ENCODE results near the gene PCDHGB5. TPM values are rescaled to one million over a fixed set of nuclear protein-coding genes. Genes with fewer than 3 reads are reported as not detected.
"Not testable (repeated sequence)": the region's sequence is repeated elsewhere in the genome, so short reads cannot be mapped to it uniquely, and the experiment has no call there.

The PCDHGB5 gene
- total and polyA plus RNA-seq, 5 donors from 2014 or later = 0.17 to 0.27 TPM; not detected in 3

- H3K9me3 ChIP-seq (ENCODE audit: control insufficient read depth in 2 of 2, low read length in 2 of 2) = peaks cover 6 to 21% of the 10 kb centered on the region in 2 experiments
- ATAC-seq (ENCODE audit: low read depth in 2 of 2) = peak in 1 of 2 donors; percentile 37
- H3K27ac Mint-ChIP-seq = peak within 1 kb of the TSS in 1 of 3 donors; percentile 43
Observed at GRCh38 chr5:141430332-141431113, 32.8 kb downstream of the PCDHGB5 start, which contains the start of gene PCDHGA12. Gene PCDHGA12, plus strand, starts transcription at chr5:141430507. Its CDS starts 253 bp downstream, at chr5:141430760.

DNA sequence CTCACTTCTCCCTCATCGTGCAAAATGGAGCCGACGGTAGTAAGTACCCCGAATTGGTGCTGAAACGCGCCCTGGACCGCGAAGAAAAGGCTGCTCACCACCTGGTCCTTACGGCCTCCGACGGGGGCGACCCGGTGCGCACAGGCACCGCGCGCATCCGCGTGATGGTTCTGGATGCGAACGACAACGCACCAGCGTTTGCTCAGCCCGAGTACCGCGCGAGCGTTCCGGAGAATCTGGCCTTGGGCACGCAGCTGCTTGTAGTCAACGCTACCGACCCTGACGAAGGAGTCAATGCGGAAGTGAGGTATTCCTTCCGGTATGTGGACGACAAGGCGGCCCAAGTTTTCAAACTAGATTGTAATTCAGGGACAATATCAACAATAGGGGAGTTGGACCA, 33.5 kb downstream of the PCDHGB5 start:
- peaks cover 0 to 45% (median 8%) of the 10 kb centered on the region in 7 donors for H3K9me3 Mint-ChIP-seq
- no peak for DNase-seq

More at GRCh38 chr5:141430332-141431113, 32.8 kb downstream of the PCDHGB5 start, which contains the start of gene PCDHGA12:
- peaks cover 10% of the 10 kb centered on the region for H3K36me3 Mint-ChIP-seq
- no peaks in the 10 kb centered on the region for H3K4me1 ChIP-seq (ENCODE audit: control insufficient read depth, insufficient read depth, low read length, poor library complexity, severe bottlenecking)
- H3K4me1 Mint-ChIP-seq = peaks cover 3 to 19% (median 4%) of the 10 kb centered on the region in 4 donors
- H3K4me3 ChIP-seq (ENCODE audit: low read depth, low read length) = no peak within 1 kb of the TSS
- H3K27ac ChIP-seq (ENCODE audit: insufficient read depth, low read length, poor library complexity, severe bottlenecking) = no peak within 1 kb of the TSS
- DNase-seq = peak in 1 of 3 donors; percentile 46
- H3K36me3 ChIP-seq (ENCODE audit: control insufficient read depth, insufficient read depth, low read length) = no peaks in the 10 kb centered on the region
- peaks cover 41% of the 10 kb centered on the region for H3K27me3 Mint-ChIP-seq
- H3K27me3 ChIP-seq (ENCODE audit: control insufficient read depth, insufficient read depth, low read length) = peaks cover 20% of the 10 kb centered on the region
- peaks cover 0 to 45% (median 8%) of the 10 kb centered on the region in 7 donors for H3K9me3 Mint-ChIP-seq
- peak within 1 kb of the TSS; percentile 35 to 77 (median 66) for H3K4me3 Mint-ChIP-seq

GRCh38 chr5:141432308-141432707, 34.6 kb downstream of the PCDHGB5 start:
- peaks cover 6 to 21% of the 10 kb centered on the region in 2 experiments for H3K9me3 ChIP-seq (ENCODE audit: control insufficient read depth in 2 of 2, low read length in 2 of 2)
- not testable (repeated sequence) for H3K4me3 Mint-ChIP-seq

More for the DNA sequence above, 33.5 kb downstream of the PCDHGB5 start:
- Mint-ChIP-seq H3K4me3 (peak overlapping the region in 3 of 4 donors; percentile 35 to 72 (median 60)), H3K27me3 (peaks cover 37% of the 10 kb centered on the region), H3K36me3 (peaks cover 10% of the 10 kb centered on the region), H3K27ac (peak overlapping the region in 1 of 3 donors; percentile 43), H3K4me1 (peaks cover 3 to 19% (median 4%) of the 10 kb centered on the region in 4 donors)
- Histone ChIP-seq H3K36me3 (ENCODE audit: control insufficient read depth, insufficient read depth, low read length) (no peaks in the 10 kb centered on the region), H3K4me1 (ENCODE audit: control insufficient read depth, insufficient read depth, low read length, poor library complexity, severe bottlenecking) (no peaks in the 10 kb centered on the region), H3K9me3 (ENCODE audit: control insufficient read depth in 2 of 2, low read length in 2 of 2) (peaks cover 6 to 21% of the 10 kb centered on the region in 2 experiments), H3K4me3 (ENCODE audit: low read depth, low read length) (no peak overlapping the region), H3K27me3 (ENCODE audit: control insufficient read depth, insufficient read depth, low read length) (peaks cover 16% of the 10 kb centered on the region), H3K27ac (ENCODE audit: insufficient read depth, low read length, poor library complexity, severe bottlenecking) (no peak overlapping the region)
- ATAC-seq (ENCODE audit: low read depth in 2 of 2) = no peak

GRCh38 chr5:141432726-141433125, 35.0 kb downstream of the PCDHGB5 start:
- H3K36me3 Mint-ChIP-seq; ATAC-seq (ENCODE audit: low read depth in 2 of 2); H3K27ac ChIP-seq (ENCODE audit: insufficient read depth, low read length, poor library complexity, severe bottlenecking); H3K4me3 Mint-ChIP-seq; H3K36me3 ChIP-seq (ENCODE audit: control insufficient read depth, insufficient read depth, low read length); H3K27ac Mint-ChIP-seq; H3K4me3 ChIP-seq (ENCODE audit: low read depth, low read length); DNase-seq; H3K4me1 ChIP-seq (ENCODE audit: control insufficient read depth, insufficient read depth, low read length, poor library complexity, severe bottlenecking): not testable (repeated sequence)
- H3K9me3 ChIP-seq (ENCODE audit: control insufficient read depth in 2 of 2, low read length in 2 of 2) = peaks cover 6 to 21% of the 10 kb centered on the region in 2 experiments
- H3K27me3 ChIP-seq (ENCODE audit: control insufficient read depth, insufficient read depth, low read length) = peaks cover 17% of the 10 kb centered on the region
- peaks cover 0 to 40% (median 8%) of the 10 kb centered on the region in 7 donors for H3K9me3 Mint-ChIP-seq
- H3K4me1 Mint-ChIP-seq = peaks cover 3 to 19% (median 4%) of the 10 kb centered on the region in 4 donors
- peaks cover 37% of the 10 kb centered on the region for H3K27me3 Mint-ChIP-seq

More at GRCh38 chr5:141432308-141432707, 34.6 kb downstream of the PCDHGB5 start:
- H3K4me1 Mint-ChIP-seq = peaks cover 3 to 19% (median 4%) of the 10 kb centered on the region in 4 donors
- peaks cover 0 to 40% (median 8%) of the 10 kb centered on the region in 7 donors for H3K9me3 Mint-ChIP-seq
- not testable (repeated sequence) for ATAC-seq (ENCODE audit: low read depth in 2 of 2); H3K4me3 ChIP-seq (ENCODE audit: low read depth, low read length); H3K27ac Mint-ChIP-seq; H3K36me3 ChIP-seq (ENCODE audit: control insufficient read depth, insufficient read depth, low read length); H3K36me3 Mint-ChIP-seq; H3K4me1 ChIP-seq (ENCODE audit: control insufficient read depth, insufficient read depth, low read length, poor library complexity, severe bottlenecking); H3K27ac ChIP-seq (ENCODE audit: insufficient read depth, low read length, poor library complexity, severe bottlenecking); DNase-seq
- peaks cover 37% of the 10 kb centered on the region for H3K27me3 Mint-ChIP-seq
- peaks cover 17% of the 10 kb centered on the region for H3K27me3 ChIP-seq (ENCODE audit: control insufficient read depth, insufficient read depth, low read length)

DNA sequence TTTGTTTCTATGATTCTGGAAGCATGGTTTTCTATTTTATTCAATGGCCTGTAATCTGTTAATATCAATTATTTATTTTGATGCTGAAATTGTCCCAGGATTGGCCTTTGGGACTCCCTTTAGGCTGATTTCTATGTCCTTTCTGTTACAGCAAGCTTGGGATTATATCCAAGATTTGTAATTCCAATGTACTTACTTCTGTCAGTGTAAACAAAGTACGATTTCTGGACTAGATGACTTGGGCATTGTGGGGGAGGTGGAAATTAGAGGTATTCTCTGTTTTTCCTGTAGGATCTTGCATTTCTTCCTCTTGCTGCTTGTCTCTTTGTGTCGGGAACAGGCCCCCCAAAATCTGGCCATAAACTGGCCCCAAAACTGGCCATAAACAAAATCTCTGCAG, 36.3 kb downstream of the PCDHGB5 start:
- Mint-ChIP-seq H3K4me3 (no peak overlapping the region), H3K9me3 (peaks cover 0 to 34% (median 5%) of the 10 kb centered on the region in 7 donors), H3K27ac (no peak overlapping the region), H3K27me3 (peaks cover 30% of the 10 kb centered on the region), H3K36me3 (peaks cover 10% of the 10 kb centered on the region), H3K4me1 (peaks cover 3 to 19% (median 4%) of the 10 kb centered on the region in 4 donors)
- no peak for ATAC-seq (ENCODE audit: low read depth in 2 of 2)
- H3K27ac ChIP-seq (ENCODE audit: insufficient read depth, low read length, poor library complexity, severe bottlenecking) = no peak overlapping the region
- peaks cover 6 to 21% of the 10 kb centered on the region in 2 experiments for H3K9me3 ChIP-seq (ENCODE audit: control insufficient read depth in 2 of 2, low read length in 2 of 2)
- H3K4me3 ChIP-seq (ENCODE audit: low read depth, low read length) = no peak overlapping the region
- peaks cover 13% of the 10 kb centered on the region for H3K27me3 ChIP-seq (ENCODE audit: control insufficient read depth, insufficient read depth, low read length)
- H3K4me1 ChIP-seq (ENCODE audit: control insufficient read depth, insufficient read depth, low read length, poor library complexity, severe bottlenecking) = no peaks in the 10 kb centered on the region
- no peak for DNase-seq
- H3K36me3 ChIP-seq (ENCODE audit: control insufficient read depth, insufficient read depth, low read length) = no peaks in the 10 kb centered on the region

GRCh38 chr5:141437221-141437620, 39.5 kb downstream of the PCDHGB5 start:
- no peak for ATAC-seq (ENCODE audit: low read depth in 2 of 2)
- Histone ChIP-seq H3K27me3 (ENCODE audit: control insufficient read depth, insufficient read depth, low read length) (peaks cover 3% of the 10 kb centered on the region), H3K36me3 (ENCODE audit: control insufficient read depth, insufficient read depth, low read length) (no peaks in the 10 kb centered on the region), H3K9me3 (ENCODE audit: control insufficient read depth in 2 of 2, low read length in 2 of 2) (peaks cover 0 to 1% of the 10 kb centered on the region in 2 experiments), H3K4me3 (ENCODE audit: low read depth, low read length) (no peak overlapping the region), H3K27ac (ENCODE audit: insufficient read depth, low read length, poor library complexity, severe bottlenecking) (no peak overlapping the region), H3K4me1 (ENCODE audit: control insufficient read depth, insufficient read depth, low read length, poor library complexity, severe bottlenecking) (no peaks in the 10 kb centered on the region)
- Mint-ChIP-seq H3K27me3 (peaks cover 25% of the 10 kb centered on the region), H3K4me1 (peaks cover 0 to 1% (median under 1%) of the 10 kb centered on the region in 4 donors), H3K27ac (no peak overlapping the region), H3K9me3 (peaks cover 0 to 17% (median 3%) of the 10 kb centered on the region in 7 donors), H3K36me3 (no peaks in the 10 kb centered on the region), H3K4me3 (no peak overlapping the region)
- DNase-seq = no peak

DNA sequence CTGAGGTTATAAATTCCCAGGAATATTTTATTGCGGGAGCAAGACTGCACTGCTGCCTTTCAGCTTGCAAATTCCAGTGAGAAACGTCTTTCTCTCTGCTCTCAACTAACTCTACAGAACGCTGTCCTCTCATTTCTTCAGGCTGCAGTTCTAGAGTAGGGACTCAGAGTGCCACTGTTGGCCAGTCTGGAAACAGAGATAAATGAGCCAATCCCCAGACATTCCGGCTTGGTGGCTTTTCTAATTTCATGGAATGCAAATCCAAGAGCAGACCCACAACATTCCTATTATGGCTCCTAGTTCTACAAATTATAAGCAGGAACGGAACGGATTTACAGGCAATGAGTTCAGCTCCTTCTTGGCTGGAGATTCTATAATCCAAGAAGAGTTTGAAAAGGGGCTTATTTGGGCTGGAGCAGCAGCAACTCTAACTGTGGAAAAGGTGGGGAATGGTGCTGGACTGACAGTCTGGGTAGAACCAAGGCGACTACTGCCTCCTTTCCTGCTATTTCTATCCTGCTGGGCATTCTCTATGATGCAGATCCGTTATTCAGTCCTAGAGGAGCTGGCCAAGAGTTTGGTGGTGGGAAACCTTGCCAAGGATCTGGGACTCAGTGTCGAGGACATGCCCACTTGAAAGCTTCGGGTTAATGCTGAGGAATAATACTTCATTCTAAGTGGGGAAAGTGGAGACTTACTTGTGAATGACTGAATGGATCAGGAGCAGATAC, 41.8 kb downstream of the PCDHGB5 start:
- Mint-ChIP-seq H3K4me3 (no peak overlapping the region), H3K27me3 (peaks cover 11% of the 10 kb centered on the region), H3K9me3 (peaks cover 0 to 6% (median 2%) of the 10 kb centered on the region in 7 donors), H3K36me3 (no peaks in the 10 kb centered on the region), H3K4me1 (no peaks in the 10 kb centered on the region), H3K27ac (no peak overlapping the region)
- Histone ChIP-seq H3K4me3 (ENCODE audit: low read depth, low read length) (no peak overlapping the region), H3K36me3 (ENCODE audit: control insufficient read depth, insufficient read depth, low read length) (no peaks in the 10 kb centered on the region), H3K4me1 (ENCODE audit: control insufficient read depth, insufficient read depth, low read length, poor library complexity, severe bottlenecking) (no peaks in the 10 kb centered on the region), H3K9me3 (ENCODE audit: control insufficient read depth in 2 of 2, low read length in 2 of 2) (no peaks in the 10 kb centered on the region), H3K27me3 (ENCODE audit: control insufficient read depth, insufficient read depth, low read length) (peaks cover 3% of the 10 kb centered on the region), H3K27ac (ENCODE audit: insufficient read depth, low read length, poor library complexity, severe bottlenecking) (no peak overlapping the region)
- ATAC-seq (ENCODE audit: low read depth in 2 of 2) (no peak), DNase-seq (no peak)
